ENCODE results near the gene SHC2. TPM values are rescaled to one million over a fixed set of nuclear protein-coding genes. Genes with fewer than 3 reads are reported as not detected.
"Not testable (repeated sequence)": the region's sequence is repeated elsewhere in the genome, so short reads cannot be mapped to it uniquely, and the experiment has no call there.

Gene SHC2
- total RNA-seq, 1 donor from 2014 or later: 29.1 TPM

DNA sequence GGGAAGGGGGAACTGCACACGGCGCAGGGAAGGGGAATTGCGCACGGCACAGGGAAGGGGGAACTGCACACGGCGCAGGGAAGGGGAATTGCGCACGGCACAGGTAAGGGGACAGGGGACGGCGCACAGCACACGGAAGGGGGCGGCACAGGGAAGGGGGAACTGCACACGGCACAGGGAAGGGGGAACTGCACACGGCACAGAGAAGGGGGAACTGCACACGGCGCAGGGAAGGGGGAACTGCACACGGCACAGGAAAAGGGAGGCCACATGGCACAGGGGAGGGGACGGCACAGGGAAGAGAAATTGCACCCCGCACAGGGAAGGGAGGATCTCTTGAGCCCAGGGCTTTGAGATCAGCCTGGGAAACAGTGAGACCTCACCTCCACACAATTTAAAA is 33.2 kb downstream of the SHC2 start:
- not testable (repeated sequence) for DNase-seq (ENCODE audit: low spot score)

DNA sequence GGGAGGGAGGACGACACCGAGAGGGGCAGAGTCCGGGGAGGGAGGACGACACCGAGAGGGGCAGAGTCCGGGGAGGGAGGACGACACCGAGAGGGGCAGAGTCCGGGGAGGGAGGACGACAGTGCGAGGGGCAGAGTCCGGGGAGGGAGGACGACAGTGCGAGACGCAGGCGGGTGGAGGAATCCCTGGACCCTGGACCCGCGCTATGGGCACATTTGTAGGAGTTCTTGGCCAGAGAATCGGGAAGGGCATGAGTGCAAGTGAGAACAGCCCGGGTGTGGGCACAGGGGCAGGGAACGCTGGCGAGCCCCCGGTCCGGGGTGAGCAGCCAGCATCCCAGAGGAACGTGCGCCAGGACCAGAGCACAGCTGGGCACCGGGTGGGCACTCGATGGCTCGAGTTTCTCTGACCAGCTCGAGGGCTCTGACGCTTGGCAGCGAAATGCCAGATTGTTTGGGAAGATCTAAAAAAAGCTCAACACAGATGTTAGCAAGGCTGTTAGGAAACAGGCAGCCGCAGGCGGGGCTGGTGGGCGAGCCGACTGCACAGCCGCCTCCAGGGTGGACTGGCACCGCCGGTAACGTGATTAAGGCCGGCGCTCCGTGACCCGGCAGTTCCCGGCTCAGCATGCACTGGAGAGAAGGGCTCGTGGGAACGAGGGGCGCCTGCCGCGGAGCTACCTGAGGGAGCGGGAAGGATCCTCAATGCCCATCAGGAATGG is 33.9 kb downstream of the SHC2 start:
- no peak for DNase-seq (ENCODE audit: low spot score)

DNA sequence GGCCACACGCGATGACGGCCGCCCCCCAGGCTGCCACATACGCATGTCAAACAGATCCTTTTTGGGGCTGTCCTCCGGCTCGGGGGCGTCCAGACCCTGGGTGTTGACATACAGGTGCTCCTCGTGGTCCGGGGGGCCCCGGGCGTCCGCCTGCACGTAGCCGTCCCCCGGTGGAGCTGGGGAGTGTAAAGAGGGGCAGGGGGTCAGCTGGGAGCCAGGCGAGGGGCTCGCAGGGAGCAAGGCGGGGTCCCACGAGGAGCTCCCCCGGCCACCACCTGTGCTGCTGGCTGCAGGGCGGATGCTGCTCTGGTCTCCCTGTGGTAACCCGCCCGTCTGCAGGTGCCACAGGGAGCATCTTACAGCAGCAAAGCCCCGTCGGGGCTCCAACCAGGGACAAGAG is 35.8 kb downstream of the SHC2 start:
- no peak for DNase-seq (ENCODE audit: low spot score)

DNA sequence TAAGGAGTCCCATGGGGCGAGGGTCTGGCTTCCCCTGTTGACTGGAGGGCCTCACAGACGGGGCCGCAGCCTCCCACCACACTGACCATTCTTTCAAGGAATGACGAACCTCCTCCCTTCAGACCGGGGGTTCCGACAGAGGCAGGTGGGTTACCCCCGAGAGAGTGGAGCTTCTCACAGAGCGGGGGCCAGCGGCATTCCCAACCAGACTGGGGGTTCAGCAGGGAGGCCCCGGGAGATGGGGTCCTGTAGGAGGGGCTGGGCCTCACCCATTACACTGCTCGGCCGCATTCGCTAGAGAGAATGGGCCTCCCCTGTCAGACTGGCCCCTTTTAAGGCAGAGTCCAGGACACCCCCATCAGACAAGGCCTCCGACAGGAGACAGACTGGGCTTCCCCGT is 36.3 kb downstream of the SHC2 start:
- no peak for DNase-seq (ENCODE audit: low spot score)

DNA sequence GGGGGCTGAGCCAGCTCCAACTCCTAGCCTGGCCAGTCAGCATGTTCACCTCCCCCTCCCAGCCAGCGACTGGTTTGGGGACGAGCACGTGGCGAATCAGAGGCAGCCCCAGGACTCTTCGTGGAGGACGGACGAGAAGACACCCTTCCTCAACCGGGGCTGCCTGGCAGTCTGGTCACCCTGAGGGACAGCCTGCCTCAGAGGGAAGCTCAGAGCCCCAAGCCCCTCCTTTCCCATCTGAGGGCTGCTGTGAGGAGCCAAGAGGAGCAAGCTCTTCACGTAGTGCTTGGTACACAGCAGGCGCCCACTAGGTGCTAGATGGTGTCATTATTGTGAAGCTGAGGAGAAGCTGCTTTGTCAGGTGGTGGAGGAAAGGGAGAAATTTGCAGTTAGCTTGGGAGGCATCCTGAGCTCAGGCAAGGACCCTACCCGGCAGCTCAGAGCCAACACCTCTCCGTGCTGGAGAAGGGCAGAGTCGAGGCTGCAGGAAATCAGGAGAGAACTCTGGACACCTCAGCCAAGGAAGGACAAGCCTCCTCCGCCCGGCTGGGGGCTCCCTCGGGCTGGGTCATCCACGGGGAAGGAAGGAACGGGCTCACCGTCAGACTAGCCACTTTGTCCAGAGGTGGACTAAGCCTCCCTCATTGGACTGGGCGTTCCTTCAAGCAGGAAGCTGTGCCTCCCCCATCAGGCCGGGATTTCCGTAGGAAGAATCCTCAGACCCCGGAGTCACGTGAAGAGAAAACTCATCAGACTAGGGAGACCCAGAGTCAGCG is 37.0 kb downstream of the SHC2 start:
- DNase-seq (ENCODE audit: low spot score): no peak

DNA sequence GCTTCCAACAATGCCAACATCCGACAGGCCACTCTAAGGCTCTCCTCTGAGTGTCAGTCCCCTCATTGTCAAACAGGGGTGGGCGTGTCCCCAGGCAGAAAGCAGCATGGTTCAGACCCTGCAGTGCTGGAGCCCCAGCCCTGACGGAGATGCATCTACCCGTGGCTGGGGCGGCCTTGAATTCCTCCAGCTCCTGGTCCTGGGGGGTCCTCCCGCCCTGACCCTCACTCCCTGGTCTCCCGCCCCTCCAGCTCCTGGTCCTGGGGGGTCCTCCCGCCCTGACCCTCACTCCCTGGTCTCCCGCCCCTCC is 38.0 kb downstream of the SHC2 start:
- DNase-seq (ENCODE audit: low spot score): not testable (repeated sequence)

DNA sequence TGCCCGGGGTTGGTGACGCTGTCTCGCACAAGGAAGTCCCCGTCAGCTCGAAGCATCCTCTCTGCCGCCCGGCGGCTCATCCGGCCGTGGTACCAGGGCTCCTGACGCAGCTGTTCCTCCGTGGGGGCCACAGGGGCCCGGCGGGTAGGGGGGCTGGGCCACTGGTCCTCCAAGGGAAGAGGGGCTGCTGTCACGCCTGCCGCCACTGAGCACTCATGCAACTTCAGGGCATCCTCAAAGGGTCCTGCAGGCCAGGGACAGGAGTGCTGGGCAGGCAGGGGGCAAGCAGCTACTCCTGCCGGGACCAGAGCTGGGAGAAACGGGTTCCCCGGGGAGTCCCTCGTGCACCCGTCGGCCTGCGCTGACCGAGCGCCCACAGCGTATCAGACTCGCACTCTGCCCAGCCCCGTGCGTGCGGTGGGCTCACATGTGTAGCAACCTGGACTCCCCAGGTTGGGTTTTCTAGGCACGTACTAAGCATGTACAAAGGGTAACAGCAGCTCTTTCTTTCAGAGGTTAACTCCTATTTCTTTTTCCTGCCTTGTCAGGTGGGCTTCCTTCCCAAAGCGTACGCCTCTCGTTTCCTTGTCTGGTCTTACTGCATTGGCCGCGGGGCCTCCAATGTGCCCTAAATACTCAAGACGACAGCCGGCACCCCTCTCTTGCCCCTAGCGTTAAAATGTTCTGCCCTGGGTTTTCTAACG is 38.5 kb downstream of the SHC2 start:
- no peak for DNase-seq (ENCODE audit: low spot score)

DNA sequence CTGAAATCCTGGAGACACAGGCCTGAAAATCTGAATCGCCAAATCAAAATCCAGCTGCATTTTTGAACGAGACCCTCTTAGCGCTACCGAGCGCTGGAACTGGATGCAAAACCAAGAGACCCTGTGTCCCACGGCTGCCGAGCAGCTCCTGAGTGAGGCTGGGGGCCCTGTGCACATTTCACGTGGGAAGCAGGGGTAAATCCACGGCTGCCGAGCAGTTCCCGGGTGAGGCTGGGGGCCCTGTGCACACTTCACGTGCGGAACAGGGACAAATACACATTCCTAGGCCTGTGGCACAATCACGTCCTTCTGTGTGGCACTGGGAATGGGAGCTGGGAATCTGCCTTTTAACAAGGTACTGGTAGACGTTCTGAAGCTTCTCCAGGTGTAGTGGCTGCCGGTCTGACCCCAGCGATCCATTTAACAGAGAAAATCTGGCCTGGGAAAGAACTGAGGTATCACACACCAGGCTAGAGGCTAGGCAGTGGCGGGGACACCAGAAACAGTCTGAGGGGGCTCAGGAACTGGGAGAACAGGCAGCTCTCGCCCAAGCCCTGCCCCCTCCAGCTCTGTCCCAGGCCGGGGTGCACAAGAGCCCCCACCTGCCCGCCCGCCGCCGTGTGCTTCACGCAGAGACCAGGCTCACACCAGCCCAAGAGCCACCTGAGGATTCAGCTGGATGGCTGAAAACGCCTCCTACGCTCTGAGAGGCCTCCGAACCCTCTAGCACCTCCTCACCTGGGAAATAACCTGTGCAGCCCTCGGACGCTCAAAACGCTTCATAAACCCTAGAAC is 40.9 kb downstream of the SHC2 start:
- DNase-seq (ENCODE audit: low spot score): no peak

DNA sequence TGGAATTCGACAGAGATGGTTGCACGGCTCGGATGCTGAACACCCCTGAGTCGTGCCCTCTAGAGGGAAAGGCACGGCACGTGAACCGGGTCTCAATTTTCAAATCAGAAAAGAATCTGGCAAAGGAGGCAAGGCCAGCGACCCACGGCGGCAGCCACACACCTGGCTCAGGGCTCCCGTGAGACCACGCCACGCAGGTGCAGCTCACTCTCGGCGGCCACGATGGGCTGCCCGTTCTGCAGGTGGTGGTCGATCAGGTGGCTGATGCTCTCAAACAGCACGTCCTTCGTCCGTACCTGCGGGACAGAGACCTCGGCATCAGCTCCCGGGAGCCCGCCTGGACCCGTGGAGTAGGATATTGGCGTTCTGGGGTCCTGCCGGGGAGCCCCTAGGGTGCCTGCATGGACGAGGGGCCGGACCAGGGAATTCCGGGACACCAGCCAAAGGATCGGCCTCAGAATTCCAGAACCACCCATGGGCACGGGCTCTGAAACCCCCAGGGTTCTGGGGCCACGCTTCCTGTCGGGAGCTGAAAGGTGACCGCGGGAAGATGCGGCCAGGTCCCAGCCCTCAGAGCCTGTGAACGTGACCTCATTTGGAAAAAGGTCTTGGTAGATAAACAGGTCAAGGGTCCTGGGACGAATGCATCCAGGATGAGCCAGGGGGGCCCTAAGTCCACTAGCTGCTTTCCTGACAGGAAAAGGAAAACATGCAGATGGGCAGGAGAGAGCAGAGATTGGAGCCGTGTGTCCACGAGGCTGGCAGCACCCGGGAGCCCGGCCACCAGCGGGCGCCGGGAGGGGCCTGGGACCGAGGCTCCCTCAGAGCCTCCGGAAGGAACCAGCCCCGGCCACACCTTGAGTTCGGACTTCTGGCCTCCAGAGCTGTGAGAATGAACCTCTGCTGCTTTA is 41.8 kb downstream of the SHC2 start:
- no peak for DNase-seq (ENCODE audit: low spot score)

DNA sequence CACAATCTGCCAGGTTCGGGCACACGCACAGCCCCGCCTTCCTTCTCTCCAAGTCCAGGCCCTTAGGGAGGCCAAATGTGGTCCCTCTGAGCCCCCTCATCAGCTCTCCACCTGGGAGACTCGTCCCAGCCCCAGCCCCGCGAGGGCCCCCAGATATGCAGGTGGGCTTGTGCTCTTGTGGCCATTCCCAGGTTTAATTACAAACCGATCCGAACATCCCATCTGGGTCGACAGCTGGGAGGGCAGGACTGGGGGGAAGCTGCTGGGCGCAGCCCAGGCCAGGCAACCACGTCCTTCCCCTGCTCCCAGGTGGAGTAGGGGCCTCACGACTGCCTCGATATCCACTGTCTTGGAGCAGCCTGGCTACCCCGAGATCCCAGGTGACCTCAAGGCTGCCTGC is 44.4 kb downstream of the SHC2 start:
- no peak for DNase-seq (ENCODE audit: low spot score)

DNA sequence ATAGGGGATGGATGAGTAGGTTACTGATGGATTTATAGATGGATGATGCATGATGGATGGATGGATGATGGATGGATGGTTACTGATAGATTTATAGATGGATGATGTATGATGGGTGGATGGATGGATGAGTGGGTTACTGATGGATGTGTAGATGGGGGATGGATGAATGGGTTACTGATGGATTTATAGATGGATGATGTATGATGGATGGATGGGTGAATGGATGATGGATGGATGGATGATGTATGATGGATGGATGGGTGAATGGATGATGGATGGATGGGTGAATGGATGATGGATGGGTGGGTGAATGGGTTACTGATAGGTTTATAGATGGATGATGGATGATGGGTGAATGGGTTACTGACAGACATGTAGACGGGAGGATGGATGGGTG is 45.5 kb downstream of the SHC2 start:
- no peak for DNase-seq (ENCODE audit: low spot score)

DNA sequence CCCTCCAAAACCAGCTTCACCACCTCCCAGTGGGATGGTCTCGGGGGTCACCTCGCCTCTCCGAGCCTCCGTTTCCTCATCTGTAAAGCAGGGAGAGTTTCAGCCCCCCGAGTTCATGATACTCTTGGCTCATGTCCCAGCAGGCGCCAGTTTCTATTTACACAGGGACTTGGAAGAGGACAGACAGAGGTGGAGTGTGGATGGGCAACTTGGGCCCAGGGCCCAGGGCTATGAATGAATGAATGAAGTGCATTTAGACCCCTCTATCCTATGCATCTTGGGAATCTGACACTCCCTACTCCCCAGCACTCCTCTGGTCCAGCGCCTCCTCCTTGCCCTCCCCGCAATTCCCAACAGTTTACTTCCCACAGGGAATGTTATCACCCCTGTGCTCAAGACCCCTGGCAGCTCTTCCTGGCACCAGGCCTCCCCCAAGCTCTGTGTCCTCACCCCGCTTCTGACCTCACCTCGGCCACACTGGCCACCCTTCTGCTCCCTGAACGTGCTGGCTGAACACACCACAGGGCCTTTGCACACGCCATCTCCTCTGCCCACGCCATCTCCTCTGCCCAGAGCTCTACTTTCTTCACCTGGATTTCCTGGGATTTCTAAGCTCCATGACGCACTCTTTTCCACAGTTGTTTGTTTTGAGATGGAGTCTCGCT is 46.9 kb downstream of the SHC2 start:
- DNase-seq (ENCODE audit: low spot score): no peak

DNA sequence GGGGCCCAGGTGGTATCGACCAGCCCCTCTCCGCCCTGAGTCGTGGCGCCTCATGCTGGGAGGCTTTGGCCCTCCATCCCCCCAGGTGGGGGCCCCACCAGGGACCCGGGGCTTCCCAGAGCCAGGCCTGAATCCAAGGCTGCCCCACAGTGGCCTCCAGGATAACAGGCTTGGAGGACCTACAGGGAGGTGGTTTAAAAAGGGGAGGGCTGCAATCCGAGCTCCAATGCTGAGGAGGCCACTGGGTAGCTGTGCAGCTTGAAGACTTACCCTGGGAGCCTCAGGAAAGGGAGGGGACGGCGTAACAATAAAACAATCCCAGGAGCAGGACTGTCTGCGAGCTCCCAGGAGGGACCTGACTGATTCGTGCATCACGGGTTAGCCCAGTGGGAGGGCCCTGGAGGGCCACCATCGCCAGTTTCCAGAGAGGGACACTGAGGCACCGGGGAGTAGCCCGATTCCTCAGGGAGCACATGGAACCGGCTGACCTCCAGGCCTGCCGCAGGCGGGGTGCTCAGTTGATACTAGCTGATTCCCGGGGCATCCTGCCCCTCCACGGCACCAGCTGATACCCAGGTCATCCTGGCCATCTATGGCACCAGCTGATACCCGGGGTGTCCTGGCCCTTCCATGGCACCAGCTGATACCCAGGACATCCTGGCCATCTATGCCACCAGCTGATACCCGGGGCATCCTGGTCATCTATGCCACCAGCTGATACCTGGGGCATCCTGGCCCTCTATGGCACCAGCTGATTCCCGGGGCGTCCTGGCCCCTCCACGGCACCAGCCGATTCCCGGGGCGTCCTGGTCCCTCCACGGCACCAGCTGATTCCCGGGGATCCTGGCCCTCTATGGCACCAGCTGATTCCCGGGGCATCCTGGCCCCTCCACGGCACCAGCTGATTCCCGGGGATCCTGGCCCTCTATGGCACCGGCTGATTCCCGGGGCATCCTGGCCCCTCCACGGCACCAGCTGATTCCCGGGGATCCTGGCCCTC is 48.2 kb downstream of the SHC2 start:
- no peak for DNase-seq (ENCODE audit: low spot score)

DNA sequence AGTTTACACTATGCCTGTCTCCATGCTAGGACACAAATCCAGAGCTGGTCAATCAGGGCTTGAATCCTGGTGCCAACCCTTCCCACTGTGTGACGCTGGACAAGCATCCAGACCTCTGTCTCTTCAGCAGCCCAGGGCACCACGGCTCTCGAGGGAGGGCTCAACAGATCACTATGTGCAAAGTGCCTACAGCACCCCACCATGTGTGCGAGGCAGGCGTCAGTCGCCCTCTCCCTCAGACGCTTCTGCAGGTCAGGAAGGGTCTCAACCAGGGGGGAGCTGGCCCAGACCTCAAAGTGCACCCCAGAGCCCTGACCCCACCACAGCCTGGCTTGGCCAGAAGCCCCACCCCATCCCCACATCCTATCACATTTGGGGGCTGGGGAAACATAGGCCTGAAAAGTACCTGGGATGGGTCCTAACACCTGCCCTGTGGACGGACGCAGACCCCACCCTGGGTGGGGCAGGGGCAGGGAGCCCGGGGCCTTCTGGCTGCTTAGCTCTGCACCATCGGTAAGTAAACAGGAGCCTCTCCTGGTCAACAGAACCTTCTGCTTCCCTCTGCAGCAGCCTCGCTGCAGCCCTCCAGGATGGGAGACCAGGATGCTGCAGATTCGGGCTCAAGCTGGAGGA is 49.0 kb downstream of the SHC2 start:
- no peak for DNase-seq (ENCODE audit: low spot score)

DNA sequence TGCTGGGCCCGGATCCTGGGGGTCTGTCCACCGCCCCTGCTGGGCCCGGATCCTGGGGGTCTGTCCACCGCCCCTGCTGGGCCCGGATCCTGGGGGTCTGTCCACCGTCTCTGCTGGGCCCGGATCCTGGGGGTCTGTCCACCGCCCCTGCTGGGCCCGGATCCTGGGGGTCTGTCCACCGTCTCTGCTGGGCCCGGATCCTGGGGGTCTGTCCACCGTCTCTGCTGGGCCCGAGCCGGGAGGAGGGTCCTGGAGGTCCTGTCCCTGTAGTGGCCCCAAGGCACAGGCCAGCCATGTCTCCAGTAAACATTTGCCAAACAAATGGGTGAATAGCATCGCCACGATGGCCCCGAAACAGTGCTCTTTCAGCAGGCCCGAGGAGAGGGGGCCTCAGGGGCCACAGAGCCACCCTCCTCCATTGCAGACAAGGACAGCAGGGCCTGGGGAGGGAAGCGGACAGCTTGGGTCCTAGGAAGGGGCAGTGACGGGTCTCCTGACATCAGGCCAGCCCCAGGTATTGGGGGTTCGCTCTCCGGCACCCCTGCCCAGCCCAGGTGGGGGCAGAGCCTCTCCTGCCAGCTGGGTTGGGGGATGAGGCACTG is 49.6 kb downstream of the SHC2 start:
- DNase-seq (ENCODE audit: low spot score): peak; percentile 89

DNA sequence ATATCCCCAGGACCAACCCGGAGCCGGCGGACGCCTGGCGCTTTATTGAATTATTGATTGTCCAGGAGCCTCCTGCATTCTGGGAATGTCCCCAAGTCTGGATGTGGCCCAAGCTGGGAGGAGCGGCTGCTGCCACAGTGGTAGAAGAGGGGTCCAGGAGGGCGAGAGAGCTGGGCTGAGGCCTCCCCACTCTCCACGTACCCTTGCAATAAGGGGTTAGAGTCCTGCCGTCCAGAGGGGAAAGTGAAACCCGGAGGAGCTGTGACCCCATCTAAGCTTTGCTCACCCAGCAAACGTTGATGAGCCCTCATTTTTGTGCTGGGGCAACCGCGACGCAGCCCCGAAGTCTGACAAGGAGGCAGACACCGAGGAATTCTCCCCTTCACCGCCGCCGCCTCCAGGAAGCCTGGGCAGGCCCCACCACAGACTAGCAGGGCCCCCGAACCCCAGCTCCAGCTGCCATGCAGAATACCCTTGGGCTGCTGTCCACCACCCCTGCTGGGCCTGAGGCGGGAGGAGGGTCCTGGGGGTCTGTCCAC is 50.5 kb downstream of the SHC2 start:
- DNase-seq (ENCODE audit: low spot score): peak; percentile 81

DNA sequence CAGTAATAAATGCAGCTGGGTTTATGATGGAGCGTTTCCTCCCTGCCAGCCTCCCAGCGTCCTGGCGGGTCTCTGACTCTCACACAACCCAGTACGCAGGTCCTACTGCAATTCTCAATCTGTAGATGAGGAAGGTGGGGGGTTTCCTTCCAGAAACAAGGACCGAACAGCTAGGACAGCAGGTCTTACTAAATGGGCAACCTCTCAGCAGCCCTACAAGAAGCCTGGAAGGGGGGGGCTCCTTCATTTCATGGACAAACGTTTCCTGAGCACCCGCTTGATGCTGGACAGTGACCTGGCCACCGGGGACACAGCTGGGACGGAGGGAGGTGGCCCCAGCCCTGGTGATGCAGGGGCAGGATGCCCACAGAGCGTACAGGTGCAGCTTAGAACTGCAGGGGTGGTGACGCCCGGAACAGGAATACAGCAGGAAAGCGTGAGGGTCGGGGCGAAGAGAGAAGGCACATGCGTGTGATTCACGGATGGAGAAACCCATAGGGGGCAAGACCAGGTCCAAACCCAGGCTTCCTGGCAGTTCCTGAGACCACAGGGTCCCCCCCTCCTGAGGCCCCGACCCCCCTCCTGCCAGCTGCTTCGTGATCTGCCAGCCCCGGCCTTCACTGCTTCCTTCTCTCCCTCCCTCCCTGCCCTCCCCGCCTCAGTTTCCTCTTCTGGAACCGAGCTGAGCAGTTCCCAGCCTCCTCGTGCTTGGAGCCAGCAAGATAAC is 51.2 kb downstream of the SHC2 start:
- DNase-seq (ENCODE audit: low spot score): peak; percentile 87

Measured in mesenteric fat pad (tissue), 1 donor.